ENCODE results near the gene NR6A1. TPM values are rescaled to one million over a fixed set of nuclear protein-coding genes. Genes with fewer than 3 reads are reported as not detected.

Gene NR6A1
- 10 to 100 TPM in 3 of 4 donors, 1 to 10 TPM in 1; 9.7 to 14.6 (median 12.5) TPM for total RNA-seq

DNA sequence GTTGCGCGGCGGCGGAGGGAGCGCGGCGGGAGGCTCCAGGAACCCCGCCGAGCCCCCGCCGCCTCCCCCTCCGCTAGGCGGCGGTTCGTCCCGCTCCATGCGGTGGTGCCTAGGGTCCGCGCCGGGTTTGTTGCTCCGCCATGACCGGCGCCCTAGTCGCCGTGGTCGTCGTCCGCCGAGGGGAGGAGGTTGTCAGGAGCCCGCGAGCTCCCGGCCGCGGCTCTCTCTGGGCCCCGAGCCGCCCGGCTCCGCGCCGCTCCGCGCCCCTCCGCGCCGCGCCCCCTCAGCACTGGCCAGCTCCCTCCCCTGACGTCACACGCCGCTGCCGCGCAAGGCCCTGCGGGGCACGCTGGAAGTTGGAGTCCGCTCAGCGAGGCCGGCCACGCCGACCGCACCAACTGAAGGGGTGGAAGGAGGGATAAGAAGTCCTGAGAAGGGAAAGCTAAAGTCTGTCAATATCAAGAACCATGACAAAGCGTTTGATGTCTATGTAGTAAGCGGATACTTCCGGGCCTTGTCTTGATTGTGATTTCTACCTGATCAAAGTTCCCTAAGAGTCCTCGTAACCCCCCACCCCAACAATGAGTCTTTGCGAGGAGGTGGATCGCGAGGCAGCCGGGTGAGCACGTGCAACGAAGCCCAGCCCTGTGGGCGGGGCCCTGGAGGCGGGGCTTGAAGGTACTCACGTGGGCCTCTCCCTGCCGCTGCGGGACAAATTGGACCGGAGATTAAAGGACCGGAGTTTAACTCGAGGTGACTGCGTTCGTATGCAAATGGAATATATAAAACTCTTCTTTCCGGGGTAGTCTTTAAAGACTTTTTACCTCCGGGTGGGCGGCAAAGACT is at the start of gene NR6A1:
Gene NR6A1, minus strand, starts transcription at position 291 of the 846 bp plus-strand sequence.
- intact Hi-C loops (cut with DNase I; ENCODE audit: low total_unique reads) (loop anchor here (10.0 kb wide), 1 partner anchor 1044 kb away; no protein-coding TSS in a partner anchor), in situ Hi-C loops (cut with MboI; ENCODE audit: low pct_ligation_motif_present in 1 of 4, low pct_unique_long_range_greater_than_20kb in 1 of 4, low sequenced_read_pairs in 3 of 4) (loop anchor here in 3 of 4 donors (5.0 to 10.0 kb wide), 4 partner anchors 81 to 604 kb away; partner anchors contain the start of genes SCAI (in 1 of the 3) and WDR38 (in 1 of the 3))
- DNase-seq: peak; percentile 98
- Histone ChIP-seq H3K27ac (peak within 1 kb of the TSS; percentile 88 to 94 (median 90)), H3K4me3 (peak within 1 kb of the TSS; percentile 83 to 100 (median 91)), H3K9me3 (no peaks in the 10 kb centered on the region), H3K4me1 (peaks cover 0 to 52% (median 30%) of the 10 kb centered on the region in 4 donors), H3K36me3 (no peaks in the 10 kb centered on the region), H3K27me3 (peaks cover 54% of the 10 kb centered on the region)
- 1% methylated on average over 68 of the region's 82 CpGs; no CpG with 5 or more reads in 1 of the 2 donors for WGBS, 2 donors (ENCODE audit: low coverage in 1 of 2)
- TF ChIP-seq POLR2A (IDR thresholded peaks at IDR 0.05) (peak; percentile 33), POLR2AphosphoS5 (IDR thresholded peaks at IDR 0.05) (peak; percentile 72 to 80 (median 73)), EP300 (IDR thresholded peaks at IDR 0.05; ENCODE audit: low read depth) (peak; percentile 22)
- TF ChIP-seq, protein P1, sequence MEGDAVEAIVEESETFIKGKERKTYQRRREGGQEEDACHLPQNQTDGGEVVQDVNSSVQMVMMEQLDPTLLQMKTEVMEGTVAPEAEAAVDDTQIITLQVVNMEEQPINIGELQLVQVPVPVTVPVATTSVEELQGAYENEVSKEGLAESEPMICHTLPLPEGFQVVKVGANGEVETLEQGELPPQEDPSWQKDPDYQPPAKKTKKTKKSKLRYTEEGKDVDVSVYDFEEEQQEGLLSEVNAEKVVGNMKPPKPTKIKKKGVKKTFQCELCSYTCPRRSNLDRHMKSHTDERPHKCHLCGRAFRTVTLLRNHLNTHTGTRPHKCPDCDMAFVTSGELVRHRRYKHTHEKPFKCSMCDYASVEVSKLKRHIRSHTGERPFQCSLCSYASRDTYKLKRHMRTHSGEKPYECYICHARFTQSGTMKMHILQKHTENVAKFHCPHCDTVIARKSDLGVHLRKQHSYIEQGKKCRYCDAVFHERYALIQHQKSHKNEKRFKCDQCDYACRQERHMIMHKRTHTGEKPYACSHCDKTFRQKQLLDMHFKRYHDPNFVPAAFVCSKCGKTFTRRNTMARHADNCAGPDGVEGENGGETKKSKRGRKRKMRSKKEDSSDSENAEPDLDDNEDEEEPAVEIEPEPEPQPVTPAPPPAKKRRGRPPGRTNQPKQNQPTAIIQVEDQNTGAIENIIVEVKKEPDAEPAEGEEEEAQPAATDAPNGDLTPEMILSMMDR (IDR thresholded peaks at IDR 0.05): peak in 3 of 5 experiments; percentile 28 to 59 (median 37)

- TF ChIP-seq EP300 (IDR thresholded peaks at IDR 0.05; ENCODE audit: low read depth) (no peak), POLR2A (IDR thresholded peaks at IDR 0.05) (no peak), POLR2AphosphoS5 (IDR thresholded peaks at IDR 0.05) (no peak)
- TF ChIP-seq, protein P1 (IDR thresholded peaks at IDR 0.05): no peak
- 66% methylated on average over 17 of the region's 18 CpGs; no CpG with 5 or more reads in 1 of the 2 donors for WGBS, 2 donors (ENCODE audit: low coverage in 1 of 2)
- DNase-seq: no peak
- Histone ChIP-seq H3K36me3 (no peaks in the 10 kb centered on the region), H3K9me3 (no peaks in the 10 kb centered on the region), H3K27ac (no peak overlapping the region), H3K27me3 (no peaks in the 10 kb centered on the region), H3K4me3 (no peak overlapping the region), H3K4me1 (peaks cover 0 to under 1% (median 0%) of the 10 kb centered on the region in 4 donors)
- in situ Hi-C loops (cut with MboI; ENCODE audit: low pct_ligation_motif_present in 1 of 4, low pct_unique_long_range_greater_than_20kb in 1 of 4, low sequenced_read_pairs in 3 of 4): no loop called here
- intact Hi-C loops (cut with DNase I; ENCODE audit: low total_unique reads): no loop called here
These were observed 47.5 kb upstream of the NR6A1 start for GRCh38 chr9:124818431-124819281.

GRCh38 chr9:124815601-124816000 is 44.5 kb upstream of the NR6A1 start:
- TF ChIP-seq EP300 (IDR thresholded peaks at IDR 0.05; ENCODE audit: low read depth) (no peak), POLR2A (IDR thresholded peaks at IDR 0.05) (no peak), POLR2AphosphoS5 (IDR thresholded peaks at IDR 0.05) (no peak)
- TF ChIP-seq, protein P1 (IDR thresholded peaks at IDR 0.05): no peak
- WGBS, 2 donors (ENCODE audit: low coverage in 1 of 2): 78 to 83% methylated on average over 4 to 5 of the region's 5 CpGs

More at GRCh38 chr9:124815601-124816000, 44.5 kb upstream of the NR6A1 start:
- no peak for DNase-seq
- Histone ChIP-seq H3K36me3 (no peaks in the 10 kb centered on the region), H3K4me3 (no peak overlapping the region), H3K9me3 (no peaks in the 10 kb centered on the region), H3K4me1 (peaks cover 11 to 26% (median 24%) of the 10 kb centered on the region in 4 donors), H3K27ac (no peak overlapping the region), H3K27me3 (no peaks in the 10 kb centered on the region)
- intact Hi-C loops (cut with DNase I; ENCODE audit: low total_unique reads) (no loop called here), in situ Hi-C loops (cut with MboI; ENCODE audit: low pct_ligation_motif_present in 1 of 4, low pct_unique_long_range_greater_than_20kb in 1 of 4, low sequenced_read_pairs in 3 of 4) (no loop called here)
